Astrocyte of the hippocampus (primary cell): ENCODE results near the gene KIAA1755.
A peak's percentile ranks its signal among the peaks of the same experiment; 100 is the strongest.

ENCODE experiments used
- DNase-seq: peaks from one replicate; pipeline ENCODE4 v3.0.0; 2011; ENCODE audit warnings: low read depth, low spot score

KIAA1755 gene

GRCh38 chr20:38238829-38239228 lies 21.7 kb downstream of the KIAA1755 start:
- no peak for DNase-seq

- no peak for DNase-seq
Observed at GRCh38 chr20:38237381-38237780, 23.2 kb downstream of the KIAA1755 start.

DNA sequence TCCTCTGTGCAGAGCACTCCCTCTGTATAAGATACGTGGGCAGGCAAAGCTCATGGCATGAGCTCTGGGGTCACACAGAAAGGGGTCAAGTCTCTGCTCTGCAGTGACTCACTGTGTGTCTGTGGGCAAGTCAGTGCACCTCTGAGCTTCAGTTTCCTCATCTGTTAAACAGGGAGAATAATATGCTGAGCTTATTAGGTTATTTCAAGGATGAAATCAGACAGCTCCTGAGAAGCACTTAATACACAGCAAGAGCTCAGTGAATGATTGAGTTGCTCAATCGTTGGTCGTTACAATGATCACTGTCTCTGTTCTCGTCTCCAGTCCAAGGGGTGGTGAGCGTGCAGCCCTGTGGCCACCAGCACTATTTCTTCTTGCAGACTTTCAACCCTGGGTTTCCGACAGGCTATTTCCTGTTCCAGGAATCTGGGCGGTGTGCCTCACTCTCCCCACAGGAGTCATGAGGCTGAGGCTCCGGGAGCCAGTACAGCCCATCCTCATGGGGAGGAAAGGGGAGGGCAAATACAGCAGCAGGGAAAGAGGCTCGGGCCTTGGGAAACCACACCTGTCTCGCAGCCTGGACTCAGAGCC lies 28.9 kb downstream of the KIAA1755 start:
- DNase-seq, result peak; percentile 31

DNA sequence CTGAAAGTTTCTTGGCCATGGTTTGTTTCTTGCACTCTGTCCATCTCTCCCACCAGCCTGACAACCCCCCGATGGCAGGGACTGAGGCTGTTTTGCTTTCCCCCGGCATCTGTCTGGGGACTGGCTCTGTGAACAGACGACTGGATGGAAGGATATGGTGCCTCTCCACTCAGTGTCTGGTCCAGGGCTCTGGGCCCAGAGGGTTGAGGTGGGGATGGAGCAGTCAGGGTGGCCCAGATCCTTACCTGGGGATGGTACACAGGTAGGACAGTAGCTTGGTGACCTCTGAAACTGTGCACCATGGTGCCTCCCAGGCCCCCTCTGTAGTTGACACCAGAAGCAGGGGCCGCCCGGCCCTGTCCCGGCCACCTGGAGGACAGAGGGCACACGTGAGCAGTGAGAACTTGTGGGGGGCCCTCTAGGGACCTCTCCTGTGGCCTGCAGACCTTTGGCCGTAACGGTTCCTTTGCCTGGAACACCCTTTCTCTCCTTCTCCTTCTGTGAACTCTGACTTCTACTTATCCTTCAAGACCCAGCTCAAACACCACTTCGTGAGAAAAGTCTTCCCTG lies 29.5 kb downstream of the KIAA1755 start:
- DNase-seq, result no peak

- no peak for DNase-seq
Observed at GRCh38 chr20:38230253-38230551, 30.3 kb downstream of the KIAA1755 start.

DNA sequence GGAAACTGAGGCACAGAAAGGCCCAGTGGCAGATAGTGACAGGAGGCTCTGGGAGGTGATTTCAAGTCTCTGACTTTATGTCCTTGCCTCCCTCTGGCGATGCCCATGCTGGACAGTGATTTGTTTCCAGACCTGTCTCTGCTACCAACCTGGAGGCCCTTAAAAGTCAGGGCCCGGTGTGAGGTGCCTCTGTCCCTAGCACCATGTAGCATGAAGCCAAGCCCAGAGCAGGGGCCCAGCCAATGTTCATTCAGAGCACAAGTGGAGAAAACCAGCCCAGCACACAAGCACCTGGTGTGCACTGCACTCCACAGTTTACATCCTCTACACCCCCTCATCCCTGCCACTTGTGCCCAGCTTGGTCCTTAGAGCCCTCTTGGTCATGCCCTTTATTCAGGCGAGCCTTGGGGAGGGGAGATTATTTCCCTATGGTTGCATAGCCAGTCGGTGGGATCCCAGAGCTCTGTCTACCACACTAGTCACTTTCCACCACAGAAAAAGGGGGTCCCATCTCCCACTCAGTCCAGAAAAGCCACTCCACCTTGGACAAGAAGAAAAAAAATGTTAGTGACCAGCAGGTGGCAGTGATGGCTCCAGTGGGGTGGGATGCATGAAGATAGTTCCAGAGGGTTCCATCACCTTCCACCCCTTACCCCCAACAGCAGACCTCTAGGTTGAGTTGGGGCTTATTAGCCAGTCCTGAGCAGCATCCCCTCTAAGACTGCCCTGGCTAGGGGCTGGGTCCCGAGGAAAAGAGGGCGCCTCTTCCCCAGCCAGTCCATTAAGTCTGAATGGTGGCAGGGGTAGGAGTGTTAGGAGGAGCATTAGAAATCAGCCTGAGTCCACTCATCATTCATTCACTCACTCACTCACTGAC lies 30.9 kb downstream of the KIAA1755 start:
- DNase-seq, result peak; percentile 57

- DNase-seq, result no peak
Observed at GRCh38 chr20:38228436-38228835, 32.1 kb downstream of the KIAA1755 start.

- DNase-seq, result no peak
Observed at GRCh38 chr20:38227420-38228360, 32.8 kb downstream of the KIAA1755 start.

- DNase-seq, result no peak
Observed at GRCh38 chr20:38226553-38226952, 34.0 kb downstream of the KIAA1755 start.

DNA sequence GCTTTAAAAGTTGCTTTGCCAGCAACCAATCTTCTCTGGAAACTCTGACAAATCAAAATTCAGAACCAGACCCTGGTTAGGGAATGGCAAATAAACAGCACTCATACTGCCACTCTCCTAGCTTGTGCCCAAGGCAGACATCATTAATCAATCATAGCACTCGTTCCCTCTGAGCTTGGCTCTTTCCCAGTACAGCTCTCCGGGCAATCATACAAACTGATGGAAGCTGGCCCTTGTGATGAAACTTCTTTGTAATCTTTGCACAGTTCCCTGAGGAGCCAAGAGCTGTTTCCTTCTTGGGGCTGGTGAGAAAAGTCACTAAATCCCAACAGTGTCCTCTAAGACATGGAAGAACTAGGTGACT lies 34.7 kb downstream of the KIAA1755 start:
- DNase-seq, result no peak

GRCh38 chr20:38225240-38225899 lies 35.2 kb downstream of the KIAA1755 start:
- no peak for DNase-seq

DNA sequence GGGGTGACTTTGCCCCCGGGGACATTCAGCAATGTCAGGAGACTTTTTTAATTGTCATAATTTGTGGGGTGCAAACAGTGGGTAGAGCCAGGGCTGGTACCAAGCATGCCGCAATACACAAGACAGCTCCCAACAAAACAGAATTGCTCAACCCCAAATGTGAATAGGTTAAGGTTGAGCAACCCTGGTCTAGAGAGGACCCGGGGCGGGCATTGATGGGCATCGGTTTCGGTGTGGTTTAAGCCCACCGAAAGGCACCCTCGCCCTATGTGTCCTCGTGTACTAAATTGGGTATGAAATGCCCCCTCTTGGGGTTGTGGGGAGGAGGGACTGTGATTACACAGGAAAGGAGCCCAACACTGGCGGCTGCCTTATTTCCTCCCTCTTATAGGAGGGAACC lies 36.0 kb downstream of the KIAA1755 start:
- no peak for DNase-seq

DNA sequence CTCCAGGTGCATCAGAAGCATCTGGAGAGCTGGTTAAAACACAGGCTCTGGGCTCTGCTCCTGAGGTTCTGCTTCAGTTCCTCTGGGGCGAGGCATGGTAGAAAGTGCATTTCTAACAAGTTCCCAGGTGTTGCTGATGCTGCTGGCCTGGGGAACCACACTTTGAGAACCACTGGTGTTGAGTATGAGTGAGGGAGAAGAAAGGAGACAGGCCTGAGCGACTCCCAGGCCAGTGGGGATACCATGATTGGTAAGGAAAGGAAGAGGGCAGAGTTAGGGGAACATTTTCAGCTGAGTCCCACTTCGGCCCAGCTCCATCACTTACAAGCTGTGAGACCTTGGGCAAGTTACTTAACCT lies 36.8 kb downstream of the KIAA1755 start:
- DNase-seq, result no peak

GRCh38 chr20:38222923-38223742 lies 37.4 kb downstream of the KIAA1755 start:
- DNase-seq, result no peak

DNA sequence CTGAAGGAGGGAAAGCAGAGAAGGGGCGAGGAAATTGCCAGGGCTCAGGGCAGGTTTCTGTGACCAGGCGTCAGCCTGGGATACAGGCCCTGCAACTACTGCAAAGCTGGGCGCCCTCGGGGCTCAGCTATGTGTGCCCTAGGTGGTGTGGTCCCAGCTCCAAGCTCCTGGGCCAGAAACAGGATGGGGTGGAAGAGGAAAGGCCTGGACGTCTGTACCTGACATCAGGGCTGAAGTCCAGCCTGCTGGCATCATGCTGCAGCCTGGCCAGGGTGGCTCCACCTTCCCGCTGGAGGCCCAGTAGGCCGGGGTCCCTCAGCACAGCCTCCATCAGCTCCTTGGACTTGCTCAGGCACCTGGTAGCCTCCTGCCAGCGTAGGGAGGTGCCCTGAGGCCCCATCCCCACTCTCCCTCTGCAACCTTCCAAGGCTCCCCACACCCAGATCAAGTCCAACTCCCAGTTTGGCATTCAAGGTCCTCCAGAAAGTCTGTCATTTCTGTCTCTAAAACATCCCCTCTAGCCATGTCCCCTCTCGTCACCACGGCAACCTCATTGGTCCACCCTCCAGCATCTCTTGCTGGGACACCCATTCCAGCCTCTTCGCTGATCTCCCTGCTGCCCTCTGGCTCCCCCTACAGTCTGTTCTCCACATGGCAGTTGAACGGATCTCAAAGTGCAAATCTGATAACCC lies 38.2 kb downstream of the KIAA1755 start:
- peak; percentile 74 for DNase-seq

GRCh38 chr20:38221119-38221589 lies 39.4 kb downstream of the KIAA1755 start:
- peak; percentile 89 for DNase-seq

GRCh38 chr20:38220587-38221118 lies 39.9 kb downstream of the KIAA1755 start:
- DNase-seq, result no peak

DNA sequence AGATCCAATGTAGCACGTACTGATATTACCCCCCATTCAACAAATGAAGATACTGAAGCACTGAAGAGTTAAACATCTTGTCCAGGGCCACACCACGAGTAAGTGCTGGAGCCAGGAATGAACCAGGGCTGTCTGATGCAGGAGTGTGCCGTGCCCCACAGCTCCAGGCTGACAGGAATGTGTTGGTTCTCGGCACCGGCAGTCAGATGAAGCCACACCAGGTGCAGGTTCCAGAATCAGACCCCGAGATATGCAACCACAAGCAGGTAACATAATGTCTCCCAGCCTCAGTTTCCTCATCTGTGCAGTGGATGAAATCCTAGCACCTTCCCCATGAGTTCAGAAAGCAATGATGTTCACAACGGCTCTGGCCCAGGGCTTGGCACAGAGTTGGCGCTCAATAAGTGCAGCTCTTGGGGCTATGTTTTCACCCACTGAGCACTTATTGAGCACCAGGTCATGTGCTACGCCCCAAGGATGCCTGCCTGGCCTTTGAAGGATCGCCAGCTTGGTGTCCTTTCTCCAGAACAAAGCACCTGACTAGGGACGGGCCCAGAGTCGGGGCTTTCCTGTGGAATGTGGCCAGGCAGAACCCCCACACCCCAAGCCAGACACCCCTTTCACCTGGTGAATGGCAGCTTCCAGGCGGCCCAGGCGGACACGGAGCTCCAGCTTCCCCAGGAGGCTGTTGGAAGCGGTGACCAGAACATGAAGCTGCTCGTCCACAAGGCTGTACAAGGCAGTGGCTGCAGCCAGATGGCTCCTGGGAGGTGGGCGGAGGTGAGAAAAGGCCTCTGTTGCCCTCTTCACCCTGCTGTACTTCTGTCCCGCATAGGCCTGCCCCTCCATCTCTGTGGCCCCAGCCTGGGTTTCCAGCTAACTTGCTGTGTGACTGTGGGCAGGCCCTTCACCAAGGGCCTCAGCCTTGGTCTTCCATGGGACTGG lies 41.3 kb downstream of the KIAA1755 start:
- no peak for DNase-seq

GRCh38 chr20:38218566-38218885 lies 42.0 kb downstream of the KIAA1755 start:
- no peak for DNase-seq
